Tibial artery (tissue), 4 donors: Measurements from ENCODE around the gene KYNU.

Experiments
- DNase-seq, 2 donors: peaks; one replicate each; pipeline ENCODE4 v3.0.0-alpha.2; 2019
- H3K27ac ChIP-seq, 2 donors: fragments of 200-600 bp; sonication (generic) in 1 of 2; 1 replicate in 1 of 2; 2 replicates in 1 of 2; pipeline ENCODE4 v1.5.1; 2018 to 2019; ENCODE audit warnings: mild to moderate bottlenecking in 1 of 2
- H3K27me3 ChIP-seq, 2 donors: fragments of 200-600 bp; sonication (generic) in 1 of 2; one replicate each; pipeline versions ENCODE4 v1.5.1 to v1.6.0; 2016 to 2019
- H3K36me3 ChIP-seq, 3 donors: fragments of 200-600 bp; sonication (generic) in 2 of 3; one replicate each; pipeline ENCODE4 v1.5.1; 2016 to 2019; ENCODE audit warnings: mild to moderate bottlenecking in 2 of 3
- H3K4me1 ChIP-seq, 4 donors: fragments of 200-600 bp; sonication (generic) in 2 of 4; 1 replicate in 3 of 4; 2 replicates in 1 of 4; pipeline ENCODE4 v1.5.1; 2016 to 2019
- H3K4me3 ChIP-seq, 2 donors: fragments of 200-600 bp; sonication (generic) in 1 of 2; 1 replicate in 1 of 2; 2 replicates in 1 of 2; pipeline ENCODE4 v1.5.1; 2018 to 2019; ENCODE audit warnings: mild to moderate bottlenecking in 2 of 2
- H3K9me3 ChIP-seq, 3 donors: fragments of 200-600 bp; sonication (generic) in 1 of 3; one replicate each; pipeline ENCODE4 v1.5.1; 2016 to 2019
- intact Hi-C: fragments of 100-400 bp; cut with DNase I; formaldehyde crosslinking; loops from one replicate; pipeline ENCODE4 v1.15.0; 2023; ENCODE audit warnings: low total_unique reads
- TF ChIP-seq, protein P1 (sequence below), 2 experiments: fragments of 200-600 bp in 1 of 2; fragments of 450-650 bp in 1 of 2; IDR thresholded peaks; one replicate each; pipeline ENCODE4 v1.5.1; 2017 to 2019; ENCODE audit warnings: antibody characterized with exemption in 2 of 2, mild to moderate bottlenecking in 1 of 2, moderate library complexity in 1 of 2

The KYNU gene

GRCh38 chr2:142987044-142987443 is 109.6 kb downstream of the KYNU start:
- TF ChIP-seq, protein P1, sequence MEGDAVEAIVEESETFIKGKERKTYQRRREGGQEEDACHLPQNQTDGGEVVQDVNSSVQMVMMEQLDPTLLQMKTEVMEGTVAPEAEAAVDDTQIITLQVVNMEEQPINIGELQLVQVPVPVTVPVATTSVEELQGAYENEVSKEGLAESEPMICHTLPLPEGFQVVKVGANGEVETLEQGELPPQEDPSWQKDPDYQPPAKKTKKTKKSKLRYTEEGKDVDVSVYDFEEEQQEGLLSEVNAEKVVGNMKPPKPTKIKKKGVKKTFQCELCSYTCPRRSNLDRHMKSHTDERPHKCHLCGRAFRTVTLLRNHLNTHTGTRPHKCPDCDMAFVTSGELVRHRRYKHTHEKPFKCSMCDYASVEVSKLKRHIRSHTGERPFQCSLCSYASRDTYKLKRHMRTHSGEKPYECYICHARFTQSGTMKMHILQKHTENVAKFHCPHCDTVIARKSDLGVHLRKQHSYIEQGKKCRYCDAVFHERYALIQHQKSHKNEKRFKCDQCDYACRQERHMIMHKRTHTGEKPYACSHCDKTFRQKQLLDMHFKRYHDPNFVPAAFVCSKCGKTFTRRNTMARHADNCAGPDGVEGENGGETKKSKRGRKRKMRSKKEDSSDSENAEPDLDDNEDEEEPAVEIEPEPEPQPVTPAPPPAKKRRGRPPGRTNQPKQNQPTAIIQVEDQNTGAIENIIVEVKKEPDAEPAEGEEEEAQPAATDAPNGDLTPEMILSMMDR (IDR thresholded peaks at IDR 0.05): no peak
- Histone ChIP-seq H3K9me3 (no peaks in the 10 kb centered on the region), H3K4me1 (peaks cover 0 to 4% (median 0%) of the 10 kb centered on the region in 4 donors), H3K27me3 (no peaks in the 10 kb centered on the region), H3K36me3 (no peaks in the 10 kb centered on the region), H3K4me3 (no peak overlapping the region), H3K27ac (no peak overlapping the region)
- no peak for DNase-seq
- intact Hi-C loops: no loop called here

DNA sequence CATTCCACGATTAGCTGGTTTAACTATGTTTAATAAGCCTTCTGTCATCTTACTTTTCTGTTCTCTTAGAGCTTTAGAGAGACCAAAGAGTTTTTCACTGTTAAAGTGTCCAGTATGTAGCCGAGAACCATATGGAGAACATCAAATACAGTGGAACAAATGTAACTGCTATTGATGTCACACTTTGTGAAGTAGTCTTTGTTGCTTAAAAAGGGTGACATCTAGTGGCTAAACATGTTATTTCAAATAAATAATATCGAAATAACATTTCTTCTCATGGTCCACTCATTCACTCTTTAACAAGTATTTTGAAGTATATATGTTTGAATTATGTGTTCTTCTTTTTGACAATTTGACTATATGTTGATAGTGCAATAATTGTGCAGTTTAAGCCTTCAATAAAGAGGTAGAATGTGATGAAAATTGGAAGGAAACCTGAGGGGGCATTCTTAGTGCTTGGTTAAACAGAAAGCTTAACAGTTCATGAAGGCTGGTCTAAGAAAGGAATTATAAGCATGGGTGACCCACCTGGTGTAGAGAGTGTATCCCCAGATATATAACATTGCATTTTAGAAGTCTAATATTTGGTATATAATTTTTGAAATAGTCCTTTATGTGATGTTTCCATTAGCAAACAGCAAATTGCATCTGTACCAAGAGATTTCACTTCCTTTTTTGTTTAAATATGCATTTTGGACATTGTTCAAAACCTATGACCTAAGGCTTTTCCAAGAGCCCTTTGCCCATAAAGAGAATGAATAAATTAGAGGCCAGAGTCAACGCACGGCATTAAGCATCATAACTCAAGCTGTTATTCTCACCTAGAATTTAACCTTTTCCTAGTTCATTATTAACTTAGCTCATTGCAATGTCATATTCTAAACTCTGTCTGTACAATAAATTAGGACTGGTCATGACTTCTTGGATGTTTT is 112.1 kb downstream of the KYNU start:
- no peaks in the 10 kb centered on the region for H3K9me3 ChIP-seq
- no peak overlapping the region for H3K4me3 ChIP-seq
- H3K27ac ChIP-seq: no peak overlapping the region
- H3K4me1 ChIP-seq: peaks cover 0 to 4% (median 0%) of the 10 kb centered on the region in 4 donors
- TF ChIP-seq, protein P1 (IDR thresholded peaks at IDR 0.05): peak; percentile 26 to 50
- DNase-seq: no peak
- H3K27me3 ChIP-seq: no peaks in the 10 kb centered on the region
- H3K36me3 ChIP-seq: no peaks in the 10 kb centered on the region
- intact Hi-C loops: no loop called here

DNA sequence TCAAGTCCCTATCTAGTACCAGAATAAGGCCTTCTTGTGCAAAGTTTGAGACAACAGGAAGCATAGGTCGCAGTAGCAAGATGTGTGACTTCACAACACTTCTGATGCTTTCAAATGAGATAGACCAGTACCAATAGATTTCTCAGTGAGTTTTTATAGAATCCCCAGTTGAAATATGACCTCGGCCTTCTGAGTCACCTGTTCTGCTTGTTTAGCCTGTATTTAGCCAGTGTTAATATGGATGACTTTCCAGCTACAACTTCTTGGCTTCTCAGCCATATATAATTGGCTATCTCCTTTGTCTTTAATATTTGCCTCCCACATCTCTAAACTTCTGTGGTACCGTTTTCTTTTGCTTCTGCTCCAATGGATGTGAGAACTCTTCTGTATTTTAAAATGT is 113.8 kb downstream of the KYNU start:
- no peaks in the 10 kb centered on the region for H3K36me3 ChIP-seq

DNA sequence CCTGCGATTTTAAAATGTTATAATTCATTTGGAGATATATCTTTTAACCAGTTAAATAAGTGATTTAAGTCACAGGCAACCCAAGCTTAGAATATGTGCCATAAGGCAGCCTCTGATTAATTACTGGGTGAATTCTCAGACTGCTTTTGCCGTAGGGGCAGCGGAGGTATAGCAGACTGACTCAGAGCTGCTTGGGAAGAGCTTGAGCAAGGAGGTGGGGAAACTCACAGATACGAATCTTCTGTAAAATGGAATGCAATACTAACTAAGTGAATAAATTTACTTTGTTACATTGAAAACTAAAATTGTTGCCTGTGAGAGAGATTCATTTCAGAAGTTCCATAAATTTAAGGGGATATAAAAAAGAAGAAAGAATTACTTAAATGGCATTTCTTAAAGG is 115.4 kb downstream of the KYNU start:
- H3K36me3 ChIP-seq: no peaks in the 10 kb centered on the region
- TF ChIP-seq, protein P1 (IDR thresholded peaks at IDR 0.05): no peak
- DNase-seq: no peak
- intact Hi-C loops: no loop called here
- H3K9me3 ChIP-seq: no peaks in the 10 kb centered on the region
- H3K4me1 ChIP-seq: peaks cover 0 to 4% (median 0%) of the 10 kb centered on the region in 4 donors
- no peak overlapping the region for H3K4me3 ChIP-seq
- H3K27ac ChIP-seq: no peak overlapping the region
- H3K27me3 ChIP-seq: no peaks in the 10 kb centered on the region

More for the DNA sequence above, 113.8 kb downstream of the KYNU start:
- no peak for DNase-seq
- intact Hi-C loops: no loop called here
- TF ChIP-seq, protein P1 (IDR thresholded peaks at IDR 0.05): no peak
- H3K4me1 ChIP-seq: peaks cover 0 to 4% (median 0%) of the 10 kb centered on the region in 4 donors
- H3K27ac ChIP-seq: no peak overlapping the region
- no peak overlapping the region for H3K4me3 ChIP-seq
- H3K27me3 ChIP-seq: no peaks in the 10 kb centered on the region
- H3K9me3 ChIP-seq: no peaks in the 10 kb centered on the region

DNA sequence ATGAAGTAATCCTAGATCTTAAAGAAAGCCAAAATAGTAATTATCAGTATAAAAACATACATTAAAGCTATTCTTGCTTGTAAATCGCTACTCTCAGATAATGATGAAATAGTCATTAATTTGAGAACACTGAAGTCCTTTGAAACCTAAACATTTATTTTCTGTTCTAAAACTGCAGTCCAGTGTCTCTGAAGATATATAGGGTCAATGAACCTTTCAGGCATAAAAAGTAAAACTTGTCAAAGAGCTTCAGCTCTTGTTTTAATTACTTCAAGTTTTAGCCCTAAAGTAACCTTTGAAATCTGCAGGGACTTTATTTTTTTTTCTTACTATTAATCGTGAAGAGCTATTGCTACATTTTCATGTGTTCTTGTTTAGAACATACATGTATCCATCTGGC is 116.3 kb downstream of the KYNU start:
- Histone ChIP-seq H3K9me3 (no peaks in the 10 kb centered on the region), H3K4me3 (no peak overlapping the region), H3K27me3 (no peaks in the 10 kb centered on the region), H3K36me3 (no peaks in the 10 kb centered on the region), H3K4me1 (peaks cover 0 to 4% (median 0%) of the 10 kb centered on the region in 4 donors), H3K27ac (no peak overlapping the region)
- DNase-seq: no peak
- intact Hi-C loops: no loop called here
- TF ChIP-seq, protein P1 (IDR thresholded peaks at IDR 0.05): no peak
